HepG2 (cell line): Measurements from ENCODE around the gene FAM81A. TPM values are rescaled to one million over a fixed set of nuclear protein-coding genes. Genes with fewer than 3 reads are reported as not detected.

Source experiments
- BCLAF1 ChIP-seq: fragments of 450-650 bp; IDR thresholded peaks from 2 replicates; pipeline ENCODE4 v1.6.1; 2017; ENCODE audit warnings: mild to moderate bottlenecking
- CBX2 ChIP-seq, 2 experiments: fragments of 200-600 bp in 1 of 2; sonication (generic); formaldehyde crosslinking in 1 of 2; IDR thresholded peaks; 2 replicates each; pipeline versions ENCODE4 v1.7.0 to v1.8.1; 2018 to 2022; ENCODE audit warnings: low read depth in 2 of 2, low read length in 1 of 2, mild to moderate bottlenecking in 1 of 2, missing genetic modification reagents in 1 of 2
- FLYWCH1 ChIP-seq: sonication (generic); formaldehyde crosslinking; IDR thresholded peaks from 2 replicates; pipeline ENCODE4 v1.8.1; 2023; ENCODE audit warnings: mild to moderate bottlenecking, missing genetic modification reagents
- HMG20B ChIP-seq: conservative IDR thresholded peaks from 2 replicates; pipeline ENCODE4 v1.6.1; 2016; ENCODE audit warnings: missing genetic modification reagents, missing compliant biosample characterization
- KMT2B ChIP-seq: IDR thresholded peaks from 2 replicates; pipeline ENCODE4 v1.6.1; 2016; ENCODE audit warnings: missing genetic modification reagents, missing compliant biosample characterization
- MTF2 ChIP-seq: sonication (generic); formaldehyde crosslinking; IDR thresholded peaks from 2 replicates; pipeline ENCODE4 v1.5.0; 2020; ENCODE audit warnings: missing genetic modification reagents, borderline replicate concordance
- PLRG1 ChIP-seq: fragments of 450-650 bp; conservative IDR thresholded peaks from 2 replicates; pipeline ENCODE4 v1.6.1; 2016
- TCF7 ChIP-seq: sonication (generic); IDR thresholded peaks from 2 replicates; pipeline ENCODE4 v1.6.1; 2016; ENCODE audit warnings: antibody characterized with exemption, low read depth
- THAP9 ChIP-seq: sonication (generic); formaldehyde crosslinking; IDR thresholded peaks from 2 replicates; pipeline ENCODE4; 2020; ENCODE audit warnings: missing genetic modification reagents, mild to moderate bottlenecking, borderline replicate concordance
- ZC3H4 ChIP-seq: sonication (generic); formaldehyde crosslinking; IDR thresholded peaks from 2 replicates; pipeline ENCODE4 v1.4.0; 2020; ENCODE audit warnings: missing genetic modification reagents, borderline replicate concordance
- ZFP37 ChIP-seq: sonication (generic); formaldehyde crosslinking; IDR thresholded peaks from 2 replicates; pipeline ENCODE4 v1.4.0; 2020; ENCODE audit warnings: missing genetic modification reagents, borderline replicate concordance
- ZHX1 ChIP-seq: sonication (generic); formaldehyde crosslinking; IDR thresholded peaks from 2 replicates; pipeline ENCODE4 v1.8.1; 2022; ENCODE audit warnings: low read depth, mild to moderate bottlenecking, missing genetic modification reagents
- ZNF234 ChIP-seq: sonication (generic); formaldehyde crosslinking; conservative IDR thresholded peaks from 2 replicates; pipeline ENCODE4 v1.5.1; 2020; ENCODE audit warnings: mild to moderate bottlenecking, missing genetic modification reagents
- ZNF251 ChIP-seq: sonication (generic); formaldehyde crosslinking; IDR thresholded peaks from 2 replicates; pipeline ENCODE4 v1.9.0; 2021; ENCODE audit warnings: mild to moderate bottlenecking, missing genetic modification reagents
- ZNF260 ChIP-seq: sonication (generic); formaldehyde crosslinking; IDR thresholded peaks from 2 replicates; pipeline ENCODE4 v1.4.0; 2020; ENCODE audit warnings: missing genetic modification reagents, low read depth, mild to moderate bottlenecking, borderline replicate concordance
- ZNF431 ChIP-seq: sonication (generic); formaldehyde crosslinking; IDR thresholded peaks from 2 replicates; pipeline ENCODE4 v1.9.0; 2022; ENCODE audit warnings: missing genetic modification reagents, low read depth, mild to moderate bottlenecking, borderline replicate concordance
- polyA plus RNA-seq, 8 experiments: library from polyadenylated mRNA; depleted of rRNA in 3 of 8; stranded (reverse) in 7 of 8; unstranded in 1 of 8; fragments of >200 nt; fragmentation: Illumina TruSeq in 4 of 8; extraction: Trizol in 4 of 8; gene quantifications; 2 replicates each; pipeline versions ENCODE4 v1.2.1 to v1.2.3, GENCODE V29; 2011 to 2016; ENCODE audit warnings: low read depth in 4 of 8, missing spikeins in 1 of 8, mixed read lengths in 1 of 8; ENCODE audit not compliant: insufficient read depth in 1 of 8
- total RNA-seq, 5 experiments: library from RNA; depleted of rRNA; stranded (reverse); fragments of >200 nt; fragmentation: Illumina TruSeq; extraction: Trizol; gene quantifications; 2 replicates each; pipeline ENCODE4 v1.2.3, GENCODE V29; 2016; ENCODE audit warnings: low read depth in 1 of 5

The FAM81A gene
- total and polyA plus RNA-seq, 2 of the 13 experiments (the other 11 are each of a cell fraction or from before 2014, with no cell fraction given): 0.09 TPM; not detected in 1

GRCh38 chr15:59484399-59484798, 46.4 kb downstream of the FAM81A start (continued):
- TF ChIP-seq THAP9 (CRISPR knock-in tag) (no peak), TCF7 (no peak), MTF2 (CRISPR knock-in tag) (no peak), ZFP37 (no peak), ZNF431 (CRISPR knock-in tag) (no peak), PLRG1 (no peak), ZHX1 (no peak), BCLAF1 (no peak), ZNF260 (no peak), FLYWCH1 (CRISPR knock-in tag) (no peak), CBX2 (IDR thresholded peaks at IDR 0.05; ENCODE audit: low read depth, low read length) (no peak), CBX2 (CRISPR knock-in tag; IDR thresholded peaks at IDR 0.05; ENCODE audit: low read depth) (no peak), ZC3H4 (CRISPR knock-in tag) (no peak), ZNF234 (no peak), ZNF251 (CRISPR knock-in tag) (no peak), HMG20B (CRISPR knock-in tag) (no peak), KMT2B (CRISPR knock-in tag) (no peak)
